Measurements from ENCODE around the gene ADGRG6.

The ADGRG6 gene

DNA sequence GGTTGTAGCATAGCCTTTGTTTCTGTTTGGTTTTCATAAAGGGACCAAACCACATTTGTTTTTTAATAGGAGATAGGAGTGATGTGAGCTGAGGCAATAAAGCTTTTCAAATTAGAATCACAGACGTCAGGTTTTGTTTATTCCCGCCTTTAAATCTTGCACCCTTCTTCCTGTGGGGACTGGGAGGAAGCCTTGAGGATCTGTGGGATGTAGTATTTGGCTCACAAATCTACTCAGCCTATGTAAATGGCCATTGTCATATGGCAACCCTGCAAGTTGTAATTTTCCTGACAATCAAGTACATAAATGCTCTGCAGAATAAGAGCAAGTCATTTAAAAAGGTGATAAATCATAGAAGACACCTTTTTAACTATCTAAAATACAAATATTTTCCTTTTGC, 110.4 kb downstream of the ADGRG6 start:
- Histone ChIP-seq H3K4me3 (ENCODE audit: low read length, poor library complexity, severe bottlenecking) (no peak overlapping the region), H3K36me3 (ENCODE audit: insufficient read depth, low read length) (no peaks in the 10 kb centered on the region), H2AFZ (ENCODE audit: low read length) (no peak overlapping the region), H3K4me1 (ENCODE audit: insufficient read depth, low read length, poor library complexity, severe bottlenecking) (peaks cover 44% of the 10 kb centered on the region), H3K9me3 (ENCODE audit: insufficient read depth, low read depth, low read length) (no peaks in the 10 kb centered on the region), H3K9me2 (replicated peaks; ENCODE audit: low read depth, low read length) (no peaks in the 10 kb centered on the region), H3K27me3 (ENCODE audit: insufficient read depth, low read length, poor library complexity, severe bottlenecking) (no peaks in the 10 kb centered on the region), H3K79me2 (ENCODE audit: insufficient read depth, low read length) (no peaks in the 10 kb centered on the region), H4K20me1 (ENCODE audit: insufficient read depth, low read length, poor library complexity, severe bottlenecking) (no peaks in the 10 kb centered on the region), H3F3A (ENCODE audit: low read depth) (0 out of 2 replicates have a peak, but pooled peaks cover 3% of the 10 kb centered on the region), H3K9ac (ENCODE audit: low read depth, low read length, poor library complexity, severe bottlenecking) (no peak overlapping the region), H3K4me2 (ENCODE audit: low read depth, low read length, poor library complexity, severe bottlenecking) (no peak overlapping the region)
- no peak for TF ChIP-seq EZH2phosphoT487 (IDR thresholded peaks at IDR 0.05; ENCODE audit: borderline replicate concordance)
- TF ChIP-seq, protein P1, sequence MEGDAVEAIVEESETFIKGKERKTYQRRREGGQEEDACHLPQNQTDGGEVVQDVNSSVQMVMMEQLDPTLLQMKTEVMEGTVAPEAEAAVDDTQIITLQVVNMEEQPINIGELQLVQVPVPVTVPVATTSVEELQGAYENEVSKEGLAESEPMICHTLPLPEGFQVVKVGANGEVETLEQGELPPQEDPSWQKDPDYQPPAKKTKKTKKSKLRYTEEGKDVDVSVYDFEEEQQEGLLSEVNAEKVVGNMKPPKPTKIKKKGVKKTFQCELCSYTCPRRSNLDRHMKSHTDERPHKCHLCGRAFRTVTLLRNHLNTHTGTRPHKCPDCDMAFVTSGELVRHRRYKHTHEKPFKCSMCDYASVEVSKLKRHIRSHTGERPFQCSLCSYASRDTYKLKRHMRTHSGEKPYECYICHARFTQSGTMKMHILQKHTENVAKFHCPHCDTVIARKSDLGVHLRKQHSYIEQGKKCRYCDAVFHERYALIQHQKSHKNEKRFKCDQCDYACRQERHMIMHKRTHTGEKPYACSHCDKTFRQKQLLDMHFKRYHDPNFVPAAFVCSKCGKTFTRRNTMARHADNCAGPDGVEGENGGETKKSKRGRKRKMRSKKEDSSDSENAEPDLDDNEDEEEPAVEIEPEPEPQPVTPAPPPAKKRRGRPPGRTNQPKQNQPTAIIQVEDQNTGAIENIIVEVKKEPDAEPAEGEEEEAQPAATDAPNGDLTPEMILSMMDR (conservative IDR thresholded peaks at IDR 0.05; ENCODE audit: low read length) = no peak

DNA sequence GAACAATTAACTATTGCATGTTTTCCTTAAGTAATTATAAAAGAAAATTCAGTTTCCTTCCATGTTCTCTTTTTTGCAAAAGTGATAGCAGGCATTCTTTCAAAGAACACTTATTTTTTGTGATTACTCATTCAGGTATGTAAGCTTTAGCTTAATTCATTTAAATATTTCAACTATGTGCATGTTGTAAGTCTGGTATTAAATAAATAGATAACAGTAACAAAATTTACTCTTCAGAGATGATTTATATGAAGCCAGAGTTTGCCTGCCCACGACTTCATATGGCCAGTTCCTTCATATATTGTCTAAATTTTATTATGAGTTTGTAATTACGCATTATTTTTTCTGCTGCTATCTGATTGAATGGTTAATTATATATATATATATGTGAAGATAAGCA, 110.9 kb downstream of the ADGRG6 start:
- no peak for TF ChIP-seq EZH2phosphoT487 (IDR thresholded peaks at IDR 0.05; ENCODE audit: borderline replicate concordance)
- TF ChIP-seq, protein P1 (conservative IDR thresholded peaks at IDR 0.05; ENCODE audit: low read length) = no peak
- Histone ChIP-seq H3K36me3 (ENCODE audit: insufficient read depth, low read length) (no peaks in the 10 kb centered on the region), H3K9me3 (ENCODE audit: insufficient read depth, low read depth, low read length) (no peaks in the 10 kb centered on the region), H3K4me2 (ENCODE audit: low read depth, low read length, poor library complexity, severe bottlenecking) (no peak overlapping the region), H3K79me2 (ENCODE audit: insufficient read depth, low read length) (no peaks in the 10 kb centered on the region), H3K9ac (ENCODE audit: low read depth, low read length, poor library complexity, severe bottlenecking) (no peak overlapping the region), H3F3A (ENCODE audit: low read depth) (0 out of 2 replicates have a peak, but pooled peaks cover 3% of the 10 kb centered on the region), H3K4me1 (ENCODE audit: insufficient read depth, low read length, poor library complexity, severe bottlenecking) (peaks cover 40% of the 10 kb centered on the region), H4K20me1 (ENCODE audit: insufficient read depth, low read length, poor library complexity, severe bottlenecking) (no peaks in the 10 kb centered on the region), H3K27me3 (ENCODE audit: insufficient read depth, low read length, poor library complexity, severe bottlenecking) (no peaks in the 10 kb centered on the region), H3K4me3 (ENCODE audit: low read length, poor library complexity, severe bottlenecking) (no peak overlapping the region), H3K9me2 (replicated peaks; ENCODE audit: low read depth, low read length) (no peaks in the 10 kb centered on the region), H2AFZ (ENCODE audit: low read length) (no peak overlapping the region)

DNA sequence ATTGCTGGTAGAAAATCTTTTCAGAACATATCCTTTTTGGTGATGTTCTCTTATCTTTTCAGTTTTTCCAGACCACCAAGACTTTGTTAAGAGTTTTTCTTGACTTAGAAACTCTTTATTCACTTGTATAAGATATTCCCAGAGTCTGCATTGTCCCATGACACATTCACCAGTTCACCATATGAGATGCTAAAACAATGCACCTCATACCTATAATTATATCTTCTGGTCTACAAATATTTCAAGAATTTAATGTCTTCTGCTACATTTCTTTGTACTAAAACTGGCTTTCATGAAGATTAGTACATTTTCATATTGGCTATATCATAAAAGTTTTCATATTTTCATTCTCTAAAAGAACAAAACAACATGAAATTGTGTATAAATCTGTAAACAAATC, 111.3 kb downstream of the ADGRG6 start:
- H3K4me2 ChIP-seq (ENCODE audit: low read depth, low read length, poor library complexity, severe bottlenecking) = no peak overlapping the region
- H3K27me3 ChIP-seq (ENCODE audit: insufficient read depth, low read length, poor library complexity, severe bottlenecking) = no peaks in the 10 kb centered on the region
- peaks cover 35% of the 10 kb centered on the region for H3K4me1 ChIP-seq (ENCODE audit: insufficient read depth, low read length, poor library complexity, severe bottlenecking)
- H3K4me3 ChIP-seq (ENCODE audit: low read length, poor library complexity, severe bottlenecking) = no peak overlapping the region
- no peak overlapping the region for H2AFZ ChIP-seq (ENCODE audit: low read length)
- H3K9me3 ChIP-seq (ENCODE audit: insufficient read depth, low read depth, low read length) = no peaks in the 10 kb centered on the region
- H3K9me2 ChIP-seq (replicated peaks; ENCODE audit: low read depth, low read length) = no peaks in the 10 kb centered on the region
- TF ChIP-seq EZH2phosphoT487 (IDR thresholded peaks at IDR 0.05; ENCODE audit: borderline replicate concordance) = no peak
- TF ChIP-seq, protein P1 (conservative IDR thresholded peaks at IDR 0.05; ENCODE audit: low read length) = no peak
- no peak overlapping the region for H3K9ac ChIP-seq (ENCODE audit: low read depth, low read length, poor library complexity, severe bottlenecking)
- H3K79me2 ChIP-seq (ENCODE audit: insufficient read depth, low read length) = no peaks in the 10 kb centered on the region
- H3K36me3 ChIP-seq (ENCODE audit: insufficient read depth, low read length) = no peaks in the 10 kb centered on the region
- 0 out of 2 replicates have a peak, but pooled peaks cover 3% of the 10 kb centered on the region for H3F3A ChIP-seq (ENCODE audit: low read depth)
- no peaks in the 10 kb centered on the region for H4K20me1 ChIP-seq (ENCODE audit: insufficient read depth, low read length, poor library complexity, severe bottlenecking)
